ENCODE data around the gene RHBG. TPM values are rescaled to one million over a fixed set of nuclear protein-coding genes. Genes with fewer than 3 reads are reported as not detected.

The RHBG gene
- total and polyA plus RNA-seq, 2 of the 4 experiments (the other 2 are of a cell fraction) = not detected

GRCh38 chr1:156431366-156431765, 62.4 kb downstream of the RHBG start:
- Histone ChIP-seq H2AFZ (replicated peaks; ENCODE audit: low read length, poor library complexity) (no peak overlapping the region), H3K4me3 (ENCODE audit: insufficient read depth, low read depth, low read length) (no peak overlapping the region), H3K4ac (ENCODE audit: low read depth, low read length) (no peak overlapping the region), H3K9ac (ENCODE audit: low read depth, low read length) (no peak overlapping the region), H3K4me2 (ENCODE audit: low read depth, low read length) (no peak overlapping the region), H2BK20ac (ENCODE audit: low read depth, low read length) (no peak overlapping the region), H4K91ac (ENCODE audit: insufficient read depth, low read depth, low read length) (no peak overlapping the region), H3K14ac (replicated peaks; ENCODE audit: low read depth, low read length) (no peak overlapping the region), H2BK15ac (ENCODE audit: low read depth, low read length) (no peak overlapping the region), H4K5ac (ENCODE audit: low read depth, low read length) (no peak overlapping the region), H3K9me3 (ENCODE audit: control insufficient read depth, insufficient read depth, low read length) (no peaks in the 10 kb centered on the region; the same call in none of the 2 replicates), H3K23ac (ENCODE audit: low read depth, low read length) (no peak overlapping the region), H4K8ac (ENCODE audit: low read depth in 2 of 2, low read length in 2 of 2) (no peak overlapping the region), H2AK5ac (ENCODE audit: low read depth, low read length) (no peak overlapping the region), H3K36me3 (ENCODE audit: control insufficient read depth, insufficient read depth, low read length) (no peaks in the 10 kb centered on the region), H4K20me1 (ENCODE audit: insufficient read depth, low read length) (peaks cover 9% of the 10 kb centered on the region; the same call in 1 of the 2 replicates), H3K9me1 (ENCODE audit: insufficient read depth, low read length) (0 out of 2 replicates have a peak, but pooled peaks cover 4% of the 10 kb centered on the region), H2AK9ac (replicated peaks; ENCODE audit: low read depth, low read length, poor library complexity) (no peak overlapping the region), H3K27ac (ENCODE audit: insufficient read depth, low read length) (no peak overlapping the region), H2BK120ac (ENCODE audit: low read depth, low read length) (no peak overlapping the region), H3K27me3 (ENCODE audit: control insufficient read depth, insufficient read depth, low read length) (peaks cover 95% of the 10 kb centered on the region), H2BK5ac (ENCODE audit: low read depth, low read length, poor library complexity, severe bottlenecking) (no peak overlapping the region), H3K56ac (ENCODE audit: extremely low read depth, insufficient read depth, low read length) (no peak overlapping the region), H3K79me1 (ENCODE audit: low read depth in 1 of 2, low read length in 2 of 2) (no peaks in the 10 kb centered on the region), H3K4me1 (ENCODE audit: control insufficient read depth, insufficient read depth, low read length) (no peaks in the 10 kb centered on the region), H3K18ac (ENCODE audit: low read depth, low read length) (no peak overlapping the region)
- ATAC-seq (ENCODE audit: low read depth) = no peak
- intact Hi-C loops (cut with micrococcal nuclease) = no loop called here
- no peak for TF ChIP-seq ELK1 (IDR thresholded peaks at IDR 0.05; ENCODE audit: borderline replicate concordance, low read depth, low read length)
- no peak for TF ChIP-seq MAFK (IDR thresholded peaks at IDR 0.05; ENCODE audit: low read depth, low read length)
- TF ChIP-seq RAD21 (IDR thresholded peaks at IDR 0.05; ENCODE audit: low read length) = no peak
- no peak for TF ChIP-seq CEBPB (IDR thresholded peaks at IDR 0.05; ENCODE audit: low read depth, low read length)
- TF ChIP-seq SMC3 (IDR thresholded peaks at IDR 0.05; ENCODE audit: low read depth, low read length) = no peak
- TF ChIP-seq, protein P1, sequence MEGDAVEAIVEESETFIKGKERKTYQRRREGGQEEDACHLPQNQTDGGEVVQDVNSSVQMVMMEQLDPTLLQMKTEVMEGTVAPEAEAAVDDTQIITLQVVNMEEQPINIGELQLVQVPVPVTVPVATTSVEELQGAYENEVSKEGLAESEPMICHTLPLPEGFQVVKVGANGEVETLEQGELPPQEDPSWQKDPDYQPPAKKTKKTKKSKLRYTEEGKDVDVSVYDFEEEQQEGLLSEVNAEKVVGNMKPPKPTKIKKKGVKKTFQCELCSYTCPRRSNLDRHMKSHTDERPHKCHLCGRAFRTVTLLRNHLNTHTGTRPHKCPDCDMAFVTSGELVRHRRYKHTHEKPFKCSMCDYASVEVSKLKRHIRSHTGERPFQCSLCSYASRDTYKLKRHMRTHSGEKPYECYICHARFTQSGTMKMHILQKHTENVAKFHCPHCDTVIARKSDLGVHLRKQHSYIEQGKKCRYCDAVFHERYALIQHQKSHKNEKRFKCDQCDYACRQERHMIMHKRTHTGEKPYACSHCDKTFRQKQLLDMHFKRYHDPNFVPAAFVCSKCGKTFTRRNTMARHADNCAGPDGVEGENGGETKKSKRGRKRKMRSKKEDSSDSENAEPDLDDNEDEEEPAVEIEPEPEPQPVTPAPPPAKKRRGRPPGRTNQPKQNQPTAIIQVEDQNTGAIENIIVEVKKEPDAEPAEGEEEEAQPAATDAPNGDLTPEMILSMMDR (conservative IDR thresholded peaks at IDR 0.05; ENCODE audit: low read depth, low read length) = no peak
- TF ChIP-seq FOS (IDR thresholded peaks at IDR 0.05; ENCODE audit: low read depth, low read length) = no peak
- no peak for TF ChIP-seq RFX5 (IDR thresholded peaks at IDR 0.05; ENCODE audit: low read depth, low read length)
- TF ChIP-seq POLR2A (IDR thresholded peaks at IDR 0.05; ENCODE audit: low read depth, low read length) = no peak
- TF ChIP-seq USF2 (IDR thresholded peaks at IDR 0.05; ENCODE audit: low read depth, low read length) = no peak
- no peak for TF ChIP-seq BHLHE40 (IDR thresholded peaks at IDR 0.05; ENCODE audit: low read depth, low read length)
- no peak for TF ChIP-seq MXI1 (IDR thresholded peaks at IDR 0.05; ENCODE audit: borderline replicate concordance, low read depth, low read length)
- TF ChIP-seq CHD1 (IDR thresholded peaks at IDR 0.05; ENCODE audit: low read depth, low read length) = no peak
- TF ChIP-seq NFE2L2 (IDR thresholded peaks at IDR 0.05; ENCODE audit: low read depth, low read length) = no peak
- TF ChIP-seq RCOR1 (IDR thresholded peaks at IDR 0.05; ENCODE audit: insufficient replicate concordance, low read length) = no peak
- TF ChIP-seq MAZ (IDR thresholded peaks at IDR 0.05; ENCODE audit: borderline replicate concordance, low read depth, low read length) = no peak
- in situ Hi-C loops (cut with MboI; ENCODE audit: low sequenced_read_pairs) = no loop called here
- dilution Hi-C loops (cut with HindIII; ENCODE audit: low sequenced_read_pairs, unreplicated experiment) = no loop called here
- no TSS peak for BruUV-seq (replicated peaks)
- ChIA-PET CTCF (interaction anchor here (0.8 to 1.3 kb wide), 2 partner anchors 15 to 46 kb away, joined by 3 read pairs; no protein-coding TSS in a partner anchor), POLR2A (ENCODE audit: unreplicated experiment) (no interaction called here)
- WGBS, 2 experiments (ENCODE audit: extremely low coverage in 2 of 2, insufficient read length in 1 of 2) = no CpG with 5 or more reads among the region's 4 CpGs
- DNase-seq = no peak

Data from IMR-90 (cell line).